Tibial nerve (tissue), 4 donors: ENCODE measurements around the gene SHISA4.

ENCODE experiments used
- EP300 ChIP-seq, 2 donors: sonication (generic); formaldehyde crosslinking; IDR thresholded peaks; one replicate each; pipeline ENCODE4 v1.6.1; 2017; ENCODE audit warnings: antibody characterized with exemption in 2 of 2, mild to moderate bottlenecking in 1 of 2
- POLR2A ChIP-seq, 2 donors: fragments of 450-650 bp; IDR thresholded peaks; one replicate each; pipeline ENCODE4 v1.6.1; 2017; ENCODE audit warnings: antibody characterized with exemption in 2 of 2, mild to moderate bottlenecking in 2 of 2, moderate library complexity in 2 of 2
- TF ChIP-seq, protein P1 (sequence below), 5 experiments: fragments of 200-600 bp in 3 of 5; fragments of 450-650 bp in 2 of 5; sonication (generic) in 3 of 5; IDR thresholded peaks; one replicate each; pipeline ENCODE4 v1.5.1; 2016 to 2019; ENCODE audit warnings: antibody characterized with exemption in 5 of 5, mild to moderate bottlenecking in 3 of 5, moderate library complexity in 2 of 5

DNA sequence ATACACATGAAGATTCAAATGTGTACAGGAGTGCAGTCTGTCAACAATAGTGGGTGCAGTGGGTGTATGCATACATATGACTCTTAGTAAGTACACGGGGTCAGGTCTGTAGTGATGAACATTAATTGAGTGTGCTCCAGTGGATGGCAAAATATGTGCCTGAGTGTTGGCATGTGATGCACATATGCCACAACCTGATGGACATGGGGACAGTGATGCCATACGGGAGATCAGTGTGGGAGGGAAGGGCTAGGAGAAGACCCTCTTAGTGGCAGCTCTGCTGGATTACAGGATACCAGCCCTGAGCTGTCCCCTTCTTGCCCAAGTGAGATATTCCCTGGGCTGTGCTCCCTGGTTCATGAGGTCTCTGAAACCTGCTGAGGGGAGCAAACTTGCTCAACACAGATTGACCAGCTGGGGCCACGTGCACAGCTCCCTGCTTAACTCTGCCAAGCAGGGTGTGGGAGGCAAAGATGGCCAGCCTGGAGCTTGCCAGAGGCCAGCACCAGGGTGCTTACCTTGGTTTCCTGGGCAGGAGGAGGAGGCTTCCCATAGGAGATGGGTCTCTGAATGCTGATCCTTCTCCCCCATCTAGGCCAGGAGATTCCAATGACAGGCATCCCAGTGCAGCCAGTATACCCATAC is 2.2 kb downstream of the SHISA4 start:
- TF ChIP-seq POLR2A (IDR thresholded peaks at IDR 0.05) (no peak), EP300 (IDR thresholded peaks at IDR 0.05) (no peak)
- TF ChIP-seq, protein P1, sequence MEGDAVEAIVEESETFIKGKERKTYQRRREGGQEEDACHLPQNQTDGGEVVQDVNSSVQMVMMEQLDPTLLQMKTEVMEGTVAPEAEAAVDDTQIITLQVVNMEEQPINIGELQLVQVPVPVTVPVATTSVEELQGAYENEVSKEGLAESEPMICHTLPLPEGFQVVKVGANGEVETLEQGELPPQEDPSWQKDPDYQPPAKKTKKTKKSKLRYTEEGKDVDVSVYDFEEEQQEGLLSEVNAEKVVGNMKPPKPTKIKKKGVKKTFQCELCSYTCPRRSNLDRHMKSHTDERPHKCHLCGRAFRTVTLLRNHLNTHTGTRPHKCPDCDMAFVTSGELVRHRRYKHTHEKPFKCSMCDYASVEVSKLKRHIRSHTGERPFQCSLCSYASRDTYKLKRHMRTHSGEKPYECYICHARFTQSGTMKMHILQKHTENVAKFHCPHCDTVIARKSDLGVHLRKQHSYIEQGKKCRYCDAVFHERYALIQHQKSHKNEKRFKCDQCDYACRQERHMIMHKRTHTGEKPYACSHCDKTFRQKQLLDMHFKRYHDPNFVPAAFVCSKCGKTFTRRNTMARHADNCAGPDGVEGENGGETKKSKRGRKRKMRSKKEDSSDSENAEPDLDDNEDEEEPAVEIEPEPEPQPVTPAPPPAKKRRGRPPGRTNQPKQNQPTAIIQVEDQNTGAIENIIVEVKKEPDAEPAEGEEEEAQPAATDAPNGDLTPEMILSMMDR (IDR thresholded peaks at IDR 0.05) = no peak
